Measurements from ENCODE around the gene ASH1L.
"Not testable (repeated sequence)": the region's sequence is repeated elsewhere in the genome, so short reads cannot be mapped to it uniquely, and the experiment has no call there.

The ASH1L gene

GRCh38 chr1:155561779-155562580 is 623 bp downstream of the ASH1L start:
- not testable (repeated sequence) for DNase-seq

GRCh38 chr1:155555915-155556314 is 6.7 kb downstream of the ASH1L start:
- no peak for DNase-seq

- DNase-seq: no peak
Observed at GRCh38 chr1:155553349-155553748, 9.3 kb downstream of the ASH1L start.

- DNase-seq: no peak
Observed at GRCh38 chr1:155548706-155549105, 13.9 kb downstream of the ASH1L start.

DNA sequence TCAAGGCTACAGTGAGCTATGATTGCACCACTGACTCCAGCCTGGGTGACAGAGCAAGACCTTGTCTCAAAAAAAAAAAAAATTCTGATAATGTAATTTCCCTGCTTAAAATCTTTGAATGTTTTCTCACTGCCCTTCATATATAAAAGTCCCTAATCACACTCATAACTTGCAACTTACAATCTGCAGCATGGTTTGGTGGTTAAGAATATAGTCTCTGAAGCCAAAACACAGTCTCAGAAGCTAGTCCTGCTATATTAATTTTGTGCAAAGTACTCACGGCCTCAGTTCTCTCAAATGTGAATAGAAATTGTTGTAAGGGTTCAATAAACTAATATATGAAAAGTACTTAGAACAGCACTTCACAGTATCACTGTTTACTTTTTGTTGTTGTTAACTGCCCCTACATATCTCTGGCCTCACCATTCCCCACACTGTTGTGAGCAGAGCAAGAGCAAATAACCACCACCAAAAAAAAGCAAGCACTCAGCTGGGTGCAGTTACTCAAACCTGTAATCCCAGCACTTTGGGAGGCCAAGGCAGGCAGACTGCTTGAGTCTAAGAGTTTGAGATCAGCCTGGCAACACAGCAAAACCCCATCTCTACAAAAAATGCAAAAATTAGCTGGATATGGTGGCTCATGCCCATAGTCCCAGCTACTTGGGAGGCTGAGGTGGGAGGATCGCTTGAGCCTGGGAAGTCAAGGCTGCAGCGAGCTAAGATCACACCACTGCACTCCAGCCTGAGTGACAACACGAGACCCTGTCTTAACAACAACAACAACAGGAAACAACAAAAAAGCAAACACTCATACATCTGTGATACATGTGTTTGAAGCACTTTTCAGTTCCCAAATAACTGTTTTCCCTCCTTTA is 22.4 kb downstream of the ASH1L start:
- no peak for DNase-seq

- DNase-seq: no peak
Observed at GRCh38 chr1:155537193-155537592, 25.4 kb downstream of the ASH1L start.

DNA sequence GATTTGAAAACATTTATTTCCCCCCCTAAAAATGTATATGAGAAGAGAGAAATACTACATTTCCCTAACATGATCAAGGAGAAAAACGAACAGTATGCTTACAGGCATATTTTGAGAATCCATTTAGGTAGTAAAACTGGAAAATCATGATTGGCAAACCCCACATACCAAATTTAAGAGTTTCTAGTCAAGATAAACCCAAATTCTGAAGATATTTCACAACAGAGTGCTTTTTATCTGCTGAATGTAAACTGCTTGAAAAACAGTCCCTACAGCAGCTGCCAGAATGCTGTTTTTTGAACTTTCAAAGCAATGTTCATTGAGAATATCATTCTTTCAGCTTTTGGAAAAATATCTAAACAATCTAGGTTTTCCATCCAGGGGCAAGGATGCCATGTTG is 31.0 kb downstream of the ASH1L start:
- no peak for DNase-seq

DNA sequence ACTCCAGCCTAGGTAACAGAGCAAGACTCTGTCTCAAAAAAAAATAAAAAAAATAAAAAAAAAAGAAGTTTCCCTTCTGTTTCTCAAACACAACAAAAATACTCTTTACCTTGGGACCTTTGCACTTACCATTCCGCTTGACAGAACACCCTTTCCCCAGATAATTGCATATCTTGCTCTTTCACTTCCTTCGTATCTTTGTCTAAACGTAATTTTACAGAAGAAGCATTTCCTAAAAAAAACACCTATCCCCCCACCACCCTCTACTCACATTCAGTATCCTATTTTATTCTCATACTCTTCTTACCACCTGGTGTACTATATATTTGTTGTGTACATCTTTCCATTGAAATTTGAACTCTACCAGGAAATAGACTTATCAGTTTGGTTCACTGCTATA is 32.7 kb downstream of the ASH1L start:
- no peak for DNase-seq

- DNase-seq: no peak
Observed at GRCh38 chr1:155529109-155529508, 33.5 kb downstream of the ASH1L start.

DNA sequence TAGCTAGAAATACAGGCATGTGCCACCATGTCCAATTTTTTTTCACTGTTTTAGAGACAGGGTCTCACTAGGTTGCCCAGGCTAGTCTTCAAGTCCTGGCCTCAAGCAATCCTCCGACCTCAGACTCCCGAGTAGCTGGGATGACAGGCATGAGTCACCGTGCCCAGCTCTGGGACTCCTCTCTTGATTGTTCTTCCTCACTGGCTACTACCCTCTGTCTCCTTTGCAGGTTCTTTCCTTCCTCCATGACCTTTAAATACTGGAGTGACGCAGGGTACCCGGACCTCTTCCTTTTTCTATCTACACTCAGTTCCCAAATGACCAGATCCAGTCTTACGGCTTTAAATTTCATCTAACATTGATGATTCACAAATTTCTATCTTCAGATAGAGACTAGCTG is 34.9 kb downstream of the ASH1L start:
- peak; percentile 45 to 53 for DNase-seq

DNA sequence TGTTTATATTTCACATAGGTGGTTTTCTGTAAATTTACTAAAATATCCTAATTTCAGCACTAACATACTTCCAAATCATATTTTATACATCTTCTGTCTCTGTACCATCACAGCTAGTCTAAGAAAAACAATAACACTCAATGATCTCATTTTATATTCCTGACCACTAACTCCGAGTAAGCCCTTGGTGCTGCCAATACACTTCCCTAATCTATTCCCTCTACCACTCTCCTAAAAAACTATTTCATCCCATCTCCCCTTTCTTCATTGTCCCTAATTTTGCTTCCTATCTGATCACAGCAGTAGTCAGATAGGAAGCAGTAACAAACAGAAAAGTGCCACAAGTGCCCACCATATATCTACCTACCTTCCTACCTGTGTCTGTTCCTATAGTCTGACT is 36.2 kb downstream of the ASH1L start:
- no peak for DNase-seq

- DNase-seq: no peak
Observed at GRCh38 chr1:155522069-155522468, 40.5 kb downstream of the ASH1L start.

GRCh38 chr1:155518484-155518883 is 44.1 kb downstream of the ASH1L start:
- DNase-seq: no peak

- DNase-seq: no peak
Observed at GRCh38 chr1:155514582-155515187, 47.9 kb downstream of the ASH1L start.

GRCh38 chr1:155513300-155513916 is 49.2 kb downstream of the ASH1L start:
- DNase-seq: peak; percentile 62 to 85

DNA sequence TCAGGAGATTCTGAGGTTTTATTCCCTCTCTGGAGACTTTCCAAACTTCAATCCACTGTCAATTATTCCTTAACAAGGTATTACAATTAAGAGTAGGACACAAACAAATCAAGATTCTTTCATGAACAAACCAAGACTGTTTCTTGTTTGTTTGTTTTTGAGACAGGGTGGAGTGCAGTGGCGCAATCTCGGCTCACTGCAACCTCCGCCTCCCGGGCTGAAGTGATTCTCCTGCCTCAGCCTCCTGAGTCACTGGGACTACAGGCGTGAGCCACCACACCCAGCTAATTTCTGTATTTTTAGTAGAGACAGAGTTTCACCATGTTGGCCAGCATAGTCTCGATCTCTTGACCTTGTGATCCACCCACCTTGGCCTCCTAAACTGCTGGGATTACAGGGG is 51.2 kb downstream of the ASH1L start:
- peak; percentile 24 to 34 for DNase-seq

GRCh38 chr1:155509064-155509463 is 53.5 kb downstream of the ASH1L start:
- no peak for DNase-seq

GRCh38 chr1:155507945-155508344 is 54.7 kb downstream of the ASH1L start:
- DNase-seq: peak in 1 of 2 donors; percentile 22

- DNase-seq: not testable (repeated sequence)
Observed at GRCh38 chr1:155505963-155506362, 56.6 kb downstream of the ASH1L start.

DNA sequence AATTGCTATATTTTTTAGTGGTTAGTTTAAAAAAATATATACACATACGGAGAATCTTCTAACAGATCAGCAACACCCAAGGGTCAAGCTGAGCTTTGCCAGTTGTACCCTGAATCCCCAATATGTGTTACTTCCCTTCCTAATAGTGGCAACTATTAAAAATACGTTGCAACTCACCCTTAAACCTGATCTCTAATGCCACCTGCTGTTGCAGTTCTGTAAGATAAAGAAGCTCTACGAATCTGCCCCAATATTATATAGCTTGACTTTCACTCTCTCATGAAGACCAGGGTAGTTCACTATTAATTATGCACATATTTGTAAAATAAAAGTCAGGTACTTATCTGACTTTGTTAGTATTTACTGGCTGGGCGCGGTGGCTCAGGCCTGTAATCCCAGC is 58.4 kb downstream of the ASH1L start:
- peak; percentile 43 to 60 for DNase-seq

DNA sequence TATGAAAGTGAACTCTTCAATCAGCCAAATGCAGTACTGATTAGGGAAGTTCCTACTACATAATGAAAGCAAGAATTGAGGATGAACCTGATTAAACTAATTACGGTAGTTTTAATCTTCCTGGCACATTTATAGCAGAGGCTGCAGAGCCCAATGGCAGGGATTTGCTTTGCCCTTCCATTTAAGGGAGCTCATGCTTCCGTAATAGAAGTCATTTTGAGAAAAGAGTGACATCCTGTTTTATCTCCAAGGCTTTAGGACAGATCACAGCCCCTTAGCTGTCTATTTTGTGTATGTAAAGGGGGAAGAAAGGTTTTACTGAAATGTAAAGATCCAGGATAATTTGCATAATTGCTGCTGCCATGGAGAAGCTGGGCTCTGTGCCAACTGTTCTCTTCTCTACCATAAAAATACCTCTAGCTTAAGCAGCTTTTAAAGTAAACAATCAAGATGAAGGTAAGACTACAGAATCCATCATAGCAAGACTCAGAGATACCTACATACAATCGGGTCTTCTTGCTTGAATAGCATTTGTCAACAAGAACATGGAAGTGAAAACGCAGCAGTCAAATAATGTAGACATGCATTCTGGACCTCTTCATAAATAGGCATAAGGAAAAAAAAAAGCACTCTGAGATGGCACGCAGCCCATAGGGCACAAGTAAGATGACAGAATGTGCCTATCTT is 62.5 kb downstream of the ASH1L start:
- peak; percentile 8 to 36 for DNase-seq

GRCh38 chr1:155499263-155499662 is 63.3 kb downstream of the ASH1L start:
- DNase-seq: peak in 1 of 2 donors; percentile 36
